Measurements from ENCODE around the gene SLC38A8.

DNA sequence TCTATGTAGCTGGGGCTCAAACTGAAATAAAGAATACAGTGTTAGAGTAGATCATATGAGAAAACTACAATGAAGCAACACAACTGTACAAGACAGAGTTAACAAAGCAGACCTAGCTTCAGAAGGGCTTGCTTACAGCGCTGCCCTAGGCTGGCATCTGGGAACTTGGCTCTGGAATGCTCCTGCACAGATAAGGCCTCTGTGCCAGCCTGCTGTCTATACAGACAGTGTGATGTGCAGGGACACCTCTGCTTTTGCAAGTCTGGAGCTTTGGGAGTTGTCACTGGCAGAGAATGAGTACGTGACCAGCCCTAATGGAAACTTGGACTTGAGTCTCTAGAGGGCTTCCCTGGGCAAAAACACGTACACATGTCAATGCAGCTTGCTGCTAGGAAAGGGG, 32.1 kb upstream of the SLC38A8 start:
- TF ChIP-seq, protein P1, sequence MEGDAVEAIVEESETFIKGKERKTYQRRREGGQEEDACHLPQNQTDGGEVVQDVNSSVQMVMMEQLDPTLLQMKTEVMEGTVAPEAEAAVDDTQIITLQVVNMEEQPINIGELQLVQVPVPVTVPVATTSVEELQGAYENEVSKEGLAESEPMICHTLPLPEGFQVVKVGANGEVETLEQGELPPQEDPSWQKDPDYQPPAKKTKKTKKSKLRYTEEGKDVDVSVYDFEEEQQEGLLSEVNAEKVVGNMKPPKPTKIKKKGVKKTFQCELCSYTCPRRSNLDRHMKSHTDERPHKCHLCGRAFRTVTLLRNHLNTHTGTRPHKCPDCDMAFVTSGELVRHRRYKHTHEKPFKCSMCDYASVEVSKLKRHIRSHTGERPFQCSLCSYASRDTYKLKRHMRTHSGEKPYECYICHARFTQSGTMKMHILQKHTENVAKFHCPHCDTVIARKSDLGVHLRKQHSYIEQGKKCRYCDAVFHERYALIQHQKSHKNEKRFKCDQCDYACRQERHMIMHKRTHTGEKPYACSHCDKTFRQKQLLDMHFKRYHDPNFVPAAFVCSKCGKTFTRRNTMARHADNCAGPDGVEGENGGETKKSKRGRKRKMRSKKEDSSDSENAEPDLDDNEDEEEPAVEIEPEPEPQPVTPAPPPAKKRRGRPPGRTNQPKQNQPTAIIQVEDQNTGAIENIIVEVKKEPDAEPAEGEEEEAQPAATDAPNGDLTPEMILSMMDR (IDR thresholded peaks at IDR 0.05): no peak
- no peak for TF ChIP-seq POLR2A (IDR thresholded peaks at IDR 0.05)
